ENCODE measurements around the gene STK32B. TPM values are rescaled to one million over a fixed set of nuclear protein-coding genes. Genes with fewer than 3 reads are reported as not detected.

Gene STK32B
- total and polyA plus RNA-seq, 12 donors: 0.16 to 6.8 (median 0.52) TPM

DNA sequence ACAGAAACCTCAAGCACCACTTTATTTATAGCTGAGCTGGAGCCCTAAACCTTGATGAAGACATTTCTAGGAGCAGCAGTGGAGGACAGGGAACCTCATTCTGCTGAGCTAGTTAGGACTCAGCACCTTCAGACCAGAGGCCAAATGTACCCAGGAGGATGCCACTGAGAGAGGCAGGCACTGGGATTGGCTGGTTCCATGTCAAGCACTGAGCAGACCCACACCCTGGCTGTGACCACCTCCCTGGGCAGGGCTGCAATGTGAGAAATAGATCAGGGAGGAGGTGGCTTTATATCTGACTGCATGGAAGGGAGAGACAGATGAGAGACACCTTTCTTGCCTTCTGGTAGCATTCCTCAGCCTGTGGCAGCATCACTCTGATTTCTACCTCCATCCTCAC, 304.6 kb downstream of the STK32B start:
- Histone ChIP-seq H3K27me3 (no peaks in the 10 kb centered on the region), H3K4me3 (no peak overlapping the region), H3K4me1 (replicated peaks in 1 of 2) (no peaks in the 10 kb centered on the region), H3K9me3 (replicated peaks in 1 of 3) (no peaks in the 10 kb centered on the region), H3K27ac (no peak overlapping the region), H3K36me3 (replicated peaks in 1 of 2) (no peaks in the 10 kb centered on the region)
- TF ChIP-seq POLR2A (IDR thresholded peaks at IDR 0.05): no peak
- TF ChIP-seq, protein P1, sequence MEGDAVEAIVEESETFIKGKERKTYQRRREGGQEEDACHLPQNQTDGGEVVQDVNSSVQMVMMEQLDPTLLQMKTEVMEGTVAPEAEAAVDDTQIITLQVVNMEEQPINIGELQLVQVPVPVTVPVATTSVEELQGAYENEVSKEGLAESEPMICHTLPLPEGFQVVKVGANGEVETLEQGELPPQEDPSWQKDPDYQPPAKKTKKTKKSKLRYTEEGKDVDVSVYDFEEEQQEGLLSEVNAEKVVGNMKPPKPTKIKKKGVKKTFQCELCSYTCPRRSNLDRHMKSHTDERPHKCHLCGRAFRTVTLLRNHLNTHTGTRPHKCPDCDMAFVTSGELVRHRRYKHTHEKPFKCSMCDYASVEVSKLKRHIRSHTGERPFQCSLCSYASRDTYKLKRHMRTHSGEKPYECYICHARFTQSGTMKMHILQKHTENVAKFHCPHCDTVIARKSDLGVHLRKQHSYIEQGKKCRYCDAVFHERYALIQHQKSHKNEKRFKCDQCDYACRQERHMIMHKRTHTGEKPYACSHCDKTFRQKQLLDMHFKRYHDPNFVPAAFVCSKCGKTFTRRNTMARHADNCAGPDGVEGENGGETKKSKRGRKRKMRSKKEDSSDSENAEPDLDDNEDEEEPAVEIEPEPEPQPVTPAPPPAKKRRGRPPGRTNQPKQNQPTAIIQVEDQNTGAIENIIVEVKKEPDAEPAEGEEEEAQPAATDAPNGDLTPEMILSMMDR (IDR thresholded peaks at IDR 0.05): no peak
- DNase-seq: no peak
- intact Hi-C loops (cut with DNase I): no loop called here

DNA sequence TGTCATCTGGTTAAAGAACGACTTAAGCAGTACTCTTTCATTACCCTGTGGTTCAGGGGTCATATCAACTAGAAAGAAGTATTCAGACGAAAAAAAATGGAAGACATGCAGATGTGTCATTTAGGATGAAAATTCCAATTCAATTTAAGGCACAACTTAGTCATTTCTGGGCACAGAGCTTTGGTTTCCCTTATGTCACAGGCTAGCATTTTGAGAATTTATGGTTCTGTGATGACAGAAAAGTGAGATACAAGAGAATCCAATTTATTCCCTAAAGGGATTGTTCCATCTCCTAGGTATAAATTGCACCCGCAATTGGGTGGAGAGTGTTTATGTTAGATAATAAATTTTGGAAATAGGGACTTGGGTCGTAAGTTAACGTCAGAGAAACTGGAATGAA, 306.6 kb downstream of the STK32B start:
- WGBS, 4 donors: 43 to 47% (median 45%) methylated on average over 5 of the region's 5 CpGs

DNA sequence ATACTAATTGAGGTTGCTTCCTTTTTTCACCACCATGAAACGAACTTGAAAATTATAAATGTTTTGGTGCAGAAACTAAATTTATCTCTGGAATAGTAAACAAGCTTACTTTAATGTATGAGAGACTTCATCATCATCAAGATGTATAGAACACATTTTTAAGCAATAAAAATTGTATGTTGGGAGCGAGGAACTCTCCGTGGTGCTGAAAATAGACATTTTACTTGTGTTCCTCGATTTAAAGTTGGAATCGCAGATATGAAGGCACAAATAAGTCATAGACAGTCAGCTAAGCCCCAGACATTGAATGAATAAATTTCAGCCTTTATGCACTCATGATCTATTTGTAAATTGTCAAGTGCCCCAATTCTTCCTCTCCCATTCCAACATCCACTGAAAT, 310.7 kb downstream of the STK32B start:
- WGBS, 4 donors: 64 to 68% (median 65%) methylated on average over 5 of the region's 5 CpGs
- H3K27me3 ChIP-seq: no peaks in the 10 kb centered on the region
- H3K4me1 ChIP-seq (replicated peaks in 1 of 2): no peaks in the 10 kb centered on the region
- H3K4me3 ChIP-seq: no peak overlapping the region
- H3K36me3 ChIP-seq (replicated peaks in 1 of 2): no peaks in the 10 kb centered on the region
- intact Hi-C loops (cut with DNase I): no loop called here
- no peak overlapping the region for H3K27ac ChIP-seq
- DNase-seq: no peak
- TF ChIP-seq, protein P1 (IDR thresholded peaks at IDR 0.05): no peak
- no peak for TF ChIP-seq POLR2A (IDR thresholded peaks at IDR 0.05)
- no peaks in the 10 kb centered on the region for H3K9me3 ChIP-seq (replicated peaks in 1 of 3)

More for the DNA sequence above, 306.6 kb downstream of the STK32B start:
- Histone ChIP-seq H3K9me3 (replicated peaks in 1 of 3) (no peaks in the 10 kb centered on the region), H3K4me3 (no peak overlapping the region), H3K27me3 (no peaks in the 10 kb centered on the region), H3K4me1 (replicated peaks in 1 of 2) (no peaks in the 10 kb centered on the region), H3K36me3 (replicated peaks in 1 of 2) (no peaks in the 10 kb centered on the region), H3K27ac (no peak overlapping the region)
- TF ChIP-seq, protein P1 (IDR thresholded peaks at IDR 0.05): no peak
- TF ChIP-seq POLR2A (IDR thresholded peaks at IDR 0.05): no peak
- intact Hi-C loops (cut with DNase I): no loop called here
- no peak for DNase-seq

DNA sequence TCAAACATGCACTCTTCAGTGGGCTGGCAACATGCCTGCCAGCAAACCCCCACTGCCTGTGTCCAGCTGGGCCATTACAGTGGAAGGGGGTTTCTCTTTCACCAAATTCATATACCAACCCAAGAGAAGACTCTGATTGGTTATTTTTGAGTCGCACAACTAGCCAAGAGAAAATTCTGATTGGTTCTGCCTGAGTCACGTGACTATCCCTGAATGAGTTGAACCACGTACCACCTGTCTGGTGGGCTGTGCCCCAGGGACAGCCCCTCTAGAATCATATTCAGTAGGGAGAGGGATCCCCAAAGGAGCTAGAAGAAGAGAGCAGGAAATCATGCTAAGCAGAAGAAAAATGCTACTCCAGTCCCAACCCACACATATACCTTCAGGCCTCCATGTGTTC, 313.1 kb downstream of the STK32B start:
- intact Hi-C loops (cut with DNase I): no loop called here
- no peaks in the 10 kb centered on the region for H3K9me3 ChIP-seq (replicated peaks in 1 of 3)
- no peaks in the 10 kb centered on the region for H3K27me3 ChIP-seq
- WGBS, 4 donors: 73 to 83% (median 75%) methylated on average over 3 of the region's 3 CpGs
- H3K36me3 ChIP-seq (replicated peaks in 1 of 2): no peaks in the 10 kb centered on the region
- no peak overlapping the region for H3K27ac ChIP-seq
- H3K4me3 ChIP-seq: no peak overlapping the region
- no peaks in the 10 kb centered on the region for H3K4me1 ChIP-seq (replicated peaks in 1 of 2)
- no peak for TF ChIP-seq POLR2A (IDR thresholded peaks at IDR 0.05)
- TF ChIP-seq, protein P1 (IDR thresholded peaks at IDR 0.05): no peak
- no peak for DNase-seq
